Measurements from ENCODE around the gene SURF1.

Gene SURF1

DNA sequence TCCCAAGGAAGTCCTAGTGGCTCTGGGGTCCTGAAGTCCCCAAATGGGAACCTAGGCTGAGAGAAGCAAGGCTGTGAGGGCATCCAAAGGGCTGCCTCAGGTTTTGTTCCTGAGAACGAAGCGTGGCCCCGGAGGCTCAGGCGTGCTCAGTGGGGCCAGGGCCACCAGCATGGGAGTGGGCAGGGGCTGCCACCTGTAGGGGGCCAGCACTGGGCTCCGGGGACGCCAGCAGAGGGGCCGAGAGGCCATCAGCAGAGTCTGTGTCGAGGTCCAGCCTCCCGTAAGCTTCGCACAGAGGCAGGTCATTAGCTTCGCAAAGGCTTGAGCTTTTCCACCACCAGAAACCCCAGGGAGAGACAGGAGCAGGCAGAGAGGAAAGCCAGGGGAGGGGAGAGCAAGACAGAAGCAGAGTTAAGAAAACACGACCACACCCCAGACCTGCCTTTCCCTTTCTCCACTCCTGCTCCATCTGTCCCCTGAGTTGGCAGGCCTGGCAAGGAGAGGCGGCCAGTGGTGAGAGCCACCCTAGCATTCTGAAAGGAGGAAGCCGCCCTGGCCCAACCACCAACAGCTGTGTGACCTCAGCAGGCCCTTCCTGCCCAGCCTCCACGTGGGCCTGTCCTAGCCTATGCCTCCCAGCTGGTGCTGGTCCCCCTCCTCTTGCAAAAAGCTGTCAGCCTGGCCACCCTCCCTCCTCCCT lies 14.8 kb downstream of the SURF1 start:
- H3K27me3 ChIP-seq (ENCODE audit: insufficient read depth, poor library complexity, severe bottlenecking): no peaks in the 10 kb centered on the region
- peak overlapping the region; percentile 56 for H3K27ac ChIP-seq (replicated peaks)
- H3K4me3 ChIP-seq (replicated peaks; ENCODE audit: insufficient read depth, low read length): no peak overlapping the region
- TF ChIP-seq SPI1 (IDR thresholded peaks at IDR 0.05; ENCODE audit: borderline replicate concordance, low read depth) (peak; percentile 51; the same call in 1 of the 2 replicates), CTCF (IDR thresholded peaks at IDR 0.05; ENCODE audit: insufficient read depth, low read length) (no peak), REST (IDR thresholded peaks at IDR 0.05; ENCODE audit: insufficient replicate concordance, low read depth) (no peak), POLR2AphosphoS5 (IDR thresholded peaks at IDR 0.05; ENCODE audit: low read depth) (peak; percentile 83), GABPA (IDR thresholded peaks at IDR 0.05; ENCODE audit: low read depth) (no peak)
- peak in 1 of 2 experiments; percentile 88 for DNase-seq (ENCODE audit: low read depth in 1 of 2, low spot score in 1 of 2)

DNA sequence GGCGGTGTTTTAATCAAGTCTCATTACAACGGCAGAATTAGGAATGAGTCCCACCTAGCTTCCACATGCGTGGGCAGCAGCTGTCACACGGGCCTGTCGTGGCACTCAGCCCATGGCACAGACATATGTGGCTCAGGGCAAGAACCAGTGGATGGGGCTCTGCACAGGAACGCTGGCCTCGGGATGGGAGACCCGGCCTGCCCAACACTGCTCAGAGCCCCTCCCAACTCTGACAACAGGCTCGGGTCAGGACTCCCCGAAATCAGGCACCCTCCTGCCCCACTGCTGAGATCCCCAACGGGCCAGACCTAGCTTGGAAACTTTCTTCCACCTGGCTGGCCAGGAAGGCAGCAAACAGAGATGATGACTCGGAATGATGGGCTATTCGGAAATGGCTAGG lies 15.4 kb downstream of the SURF1 start:
- Histone ChIP-seq H3K4me3 (replicated peaks; ENCODE audit: insufficient read depth, low read length) (no peak overlapping the region), H3K27ac (replicated peaks) (peak overlapping the region; percentile 56), H3K27me3 (ENCODE audit: insufficient read depth, poor library complexity, severe bottlenecking) (no peaks in the 10 kb centered on the region)
- TF ChIP-seq CTCF (IDR thresholded peaks at IDR 0.05; ENCODE audit: insufficient read depth, low read length) (no peak), SPI1 (IDR thresholded peaks at IDR 0.05; ENCODE audit: borderline replicate concordance, low read depth) (no peak), POLR2AphosphoS5 (IDR thresholded peaks at IDR 0.05; ENCODE audit: low read depth) (no peak), GABPA (IDR thresholded peaks at IDR 0.05; ENCODE audit: low read depth) (no peak), REST (IDR thresholded peaks at IDR 0.05; ENCODE audit: insufficient replicate concordance, low read depth) (no peak)
- no peak for DNase-seq (ENCODE audit: low read depth in 1 of 2, low spot score in 1 of 2)

DNA sequence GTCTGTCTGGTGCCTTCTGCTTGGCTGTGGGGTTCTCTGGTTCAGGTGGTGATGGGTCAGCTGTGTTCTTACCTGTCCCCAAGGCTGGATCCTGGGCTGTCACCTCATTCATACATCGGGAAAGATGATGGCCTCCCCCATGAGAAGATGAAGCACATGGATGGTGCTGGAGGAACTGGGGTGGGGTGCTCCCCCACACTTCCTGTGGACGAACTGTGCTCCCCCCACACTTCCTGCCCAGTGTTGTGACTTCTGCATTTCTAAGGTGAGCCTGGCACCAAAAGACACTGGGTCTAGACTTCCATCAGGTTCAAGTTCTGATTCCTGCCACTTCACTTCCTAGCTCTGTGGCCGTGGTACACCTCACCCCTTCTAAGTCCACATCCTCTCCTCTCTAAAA lies 16.0 kb downstream of the SURF1 start:
- H3K27me3 ChIP-seq (ENCODE audit: insufficient read depth, poor library complexity, severe bottlenecking): no peaks in the 10 kb centered on the region
- H3K27ac ChIP-seq (replicated peaks): peak overlapping the region; percentile 56
- H3K4me3 ChIP-seq (replicated peaks; ENCODE audit: insufficient read depth, low read length): no peak overlapping the region
- TF ChIP-seq CTCF (IDR thresholded peaks at IDR 0.05; ENCODE audit: insufficient read depth, low read length) (no peak), POLR2AphosphoS5 (IDR thresholded peaks at IDR 0.05; ENCODE audit: low read depth) (peak; percentile 62; the same call in 1 of the 2 replicates), SPI1 (IDR thresholded peaks at IDR 0.05; ENCODE audit: borderline replicate concordance, low read depth) (peak; percentile 85), GABPA (IDR thresholded peaks at IDR 0.05; ENCODE audit: low read depth) (peak; percentile 93), REST (IDR thresholded peaks at IDR 0.05; ENCODE audit: insufficient replicate concordance, low read depth) (no peak)
- DNase-seq (ENCODE audit: low read depth in 1 of 2, low spot score in 1 of 2): peak in 1 of 2 experiments; percentile 71

Measured in HL-60 (cell line).